B cell (primary cell): ENCODE data around the gene TENM4. TPM values are rescaled to one million over a fixed set of nuclear protein-coding genes. Genes with fewer than 3 reads are reported as not detected.

ENCODE experiments used
- ATAC-seq: fragments of 200-7000 bp; cut with Tn5 transposase; one replicate; pipeline ENCODE4 v1.10.0; 2021; ENCODE audit warnings: low read depth, mild to moderate bottlenecking, moderate number of reproducible peaks, moderate library complexity
- CTCF ChIA-PET: fragments of 350-600 bp; sonication (Branson Sonifier 250); formaldehyde crosslinking; loops from one replicate; lab custom pipeline; 2021; ENCODE audit warnings: antibody characterized with exemption, inconsistent platforms; lab: Charles Lee
- POLR2A ChIA-PET: fragments of 350-600 bp; sonication (Branson Sonifier 250); formaldehyde crosslinking; loops from one replicate; lab custom pipeline; 2021; ENCODE audit warnings: antibody characterized with exemption; lab: Charles Lee
- DNase-seq: peaks from one replicate; pipeline ENCODE4 v3.0.0; 2013
- H2AFZ ChIP-seq: 2 replicates; pipeline ENCODE4 v1.6.1; 2012; ENCODE audit warnings: mild to moderate bottlenecking, low read depth, low read length; ENCODE audit not compliant: insufficient read depth, poor library complexity, severe bottlenecking
- H3K27ac ChIP-seq, 2 donors: 1 replicate in 1 of 2; 2 replicates in 1 of 2; pipeline ENCODE4 v1.5.1; 2012 to 2013; ENCODE audit warnings: low read length in 2 of 2, mild to moderate bottlenecking in 2 of 2, moderate library complexity in 1 of 2
- H3K27me3 ChIP-seq, 4 experiments: fragments of 200-600 bp in 1 of 4; sonication (generic) in 1 of 4; replicated peaks in 1 of 4; 1 replicate in 2 of 4; 2 replicates in 2 of 4; pipeline versions ENCODE4 v1.6.1 to v1.7.0; 2013 to 2016; ENCODE audit warnings: low read length in 3 of 4, mild to moderate bottlenecking in 2 of 4, mixed read lengths in 1 of 4, moderate library complexity in 1 of 4; ENCODE audit not compliant: insufficient read depth in 4 of 4, control insufficient read depth in 3 of 4; ENCODE audit errors: control extremely low read depth in 1 of 4
- H3K36me3 ChIP-seq, 2 experiments: replicated peaks in 1 of 2; 1 replicate in 1 of 2; 2 replicates in 1 of 2; pipeline versions ENCODE4 v1.6.1 to v1.7.1; 2013; ENCODE audit warnings: low read length in 1 of 2; ENCODE audit not compliant: insufficient read depth in 2 of 2, control insufficient read depth in 1 of 2; ENCODE audit errors: control extremely low read depth in 1 of 2, extremely low read depth in 1 of 2
- H3K4me1 ChIP-seq, 2 donors: fragments of 200-600 bp in 1 of 2; sonication (generic) in 1 of 2; 1 replicate in 1 of 2; 2 replicates in 1 of 2; pipeline versions ENCODE4 v1.5.1 to v1.6.1; 2013 to 2017; ENCODE audit warnings: low read length in 2 of 2; ENCODE audit not compliant: control insufficient read depth in 2 of 2, insufficient read depth in 2 of 2
- H3K4me2 ChIP-seq: replicated peaks from 2 replicates; pipeline ENCODE3; 2012; ENCODE audit warnings: mild to moderate bottlenecking, low read depth, low read length; ENCODE audit not compliant: poor library complexity, severe bottlenecking
- H3K4me3 ChIP-seq, 5 experiments: fragments of 200-600 bp in 1 of 5; sonication (generic) in 1 of 5; 1 replicate in 3 of 5; 2 replicates in 2 of 5; pipeline versions ENCODE4 v1.5.1 to v1.7.0; 2011 to 2016; ENCODE audit warnings: low read length in 4 of 5, mild to moderate bottlenecking in 4 of 5, low read depth in 2 of 5, control low read depth in 1 of 5, moderate library complexity in 1 of 5; ENCODE audit not compliant: insufficient read depth in 1 of 5; ENCODE audit errors: control extremely low read depth in 1 of 5, extremely low read depth in 1 of 5
- H3K79me2 ChIP-seq: fragments of 200-600 bp; sonication (generic); one replicate; pipeline ENCODE4 v1.6.0; 2016; ENCODE audit warnings: low read length; ENCODE audit not compliant: control insufficient read depth, insufficient read depth
- H3K9ac ChIP-seq: fragments of 200-600 bp; sonication (generic); 2 replicates; pipeline ENCODE4 v1.6.1; 2017; ENCODE audit warnings: mild to moderate bottlenecking, low read length, moderate library complexity
- H3K9me3 ChIP-seq, 3 donors: one replicate each; pipeline versions ENCODE4 v1.6.1 to v1.7.1; 2013; ENCODE audit warnings: low read length in 2 of 3; ENCODE audit not compliant: control insufficient read depth in 2 of 3, insufficient read depth in 1 of 3; ENCODE audit errors: control extremely low read depth in 1 of 3
- H4K20me1 ChIP-seq: 2 replicates; pipeline ENCODE4 v1.6.0; 2012; ENCODE audit warnings: mild to moderate bottlenecking, low read length; ENCODE audit not compliant: insufficient read depth, control insufficient read depth, poor library complexity, severe bottlenecking
- H3K27ac Mint-ChIP-seq: one replicate; pipeline ENCODE4 v1.8.0; 2021; ENCODE audit warnings: mixed read lengths
- H3K27me3 Mint-ChIP-seq: one replicate; pipeline ENCODE4 v1.8.0; 2021; ENCODE audit warnings: mixed read lengths
- H3K4me1 Mint-ChIP-seq: one replicate; pipeline ENCODE4 v1.8.0; 2021; ENCODE audit warnings: mixed read lengths
- H3K4me3 Mint-ChIP-seq: one replicate; pipeline ENCODE4 v1.8.0; 2021; ENCODE audit warnings: mixed read lengths
- H3K9me3 Mint-ChIP-seq: one replicate; pipeline ENCODE4 v1.8.0; 2022; ENCODE audit warnings: mixed read lengths; ENCODE audit not compliant: insufficient read depth
- EZH2 ChIP-seq: IDR thresholded peaks from 2 replicates; pipeline ENCODE4 v1.6.1; 2012; ENCODE audit warnings: borderline replicate concordance, low read depth, mild to moderate bottlenecking, moderate library complexity, low read length; ENCODE audit not compliant: insufficient read depth, poor library complexity, severe bottlenecking
- WGBS: methylation state at CpG from one replicate; pipeline ENCODE4 v1.1.5; 2013; ENCODE audit warnings: missing lambda C conversion rate; ENCODE audit not compliant: insufficient coverage; 5-methylcytosine and 5-hydroxymethylcytosine counted together
- intact Hi-C: fragments of 100-400 bp; cut with micrococcal nuclease; formaldehyde crosslinking; loops from one replicate; pipeline ENCODE4 v1.10.0; 2022
- polyA plus RNA-seq: library from polyadenylated mRNA; depleted of rRNA; stranded (reverse); fragments of >200 nt; gene quantifications from 2 replicates; pipeline ENCODE4 v1.2.3, GENCODE V29; 2012
- total RNA-seq, 2 donors: library from RNA; stranded (reverse); fragments of 120-200 nt in 1 of 2; gene quantifications; 1 replicate in 1 of 2; 2 replicates in 1 of 2; pipeline versions ENCODE4 v1.2.3 to v1.2.4, GENCODE V29; 2013 to 2022
- TF ChIP-seq, protein P1 (sequence below): fragments of 200-600 bp; IDR thresholded peaks from one replicate; pipeline ENCODE4 v1.8.0; 2022; ENCODE audit warnings: antibody characterized with exemption, mild to moderate bottlenecking

TENM4 gene
- total and polyA plus RNA-seq, 2 donors (not counting 1 experiment from before 2014, with no cell fraction given), result 0.09 to 5.7 TPM

DNA sequence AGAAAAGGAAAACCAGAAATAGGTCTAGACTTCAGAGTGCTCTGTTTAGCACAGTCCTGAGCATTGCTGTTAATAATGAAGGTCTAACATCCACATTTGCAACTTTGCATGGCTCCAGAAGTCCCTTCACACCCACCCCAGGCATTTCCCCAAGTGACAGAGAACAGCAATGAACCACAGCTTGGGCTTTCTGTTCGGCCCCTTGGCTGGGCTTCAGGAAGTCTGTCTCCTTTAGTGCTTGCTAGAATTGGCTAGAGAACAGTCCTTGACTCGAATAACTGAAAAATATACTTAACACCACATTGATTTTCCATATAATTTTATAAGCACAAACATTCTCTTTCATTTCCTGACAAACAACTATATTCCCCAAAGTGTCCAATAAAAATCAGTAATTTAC is 29.3 kb upstream of the TENM4 start:
- peaks cover 0 to 3% (median 1%) of the 10 kb centered on the region in 4 experiments for H3K27me3 ChIP-seq
- no peak overlapping the region for H3K9ac ChIP-seq
- DNase-seq (no peak), ATAC-seq (no peak)
- Mint-ChIP-seq H3K27me3 (peaks cover 22% of the 10 kb centered on the region), H3K4me3 (no peak overlapping the region), H3K27ac (no peak overlapping the region), H3K9me3 (peaks cover 4% of the 10 kb centered on the region), H3K4me1 (no peaks in the 10 kb centered on the region)
- H3K4me2 ChIP-seq, result no peak overlapping the region
- TF ChIP-seq, protein P1, sequence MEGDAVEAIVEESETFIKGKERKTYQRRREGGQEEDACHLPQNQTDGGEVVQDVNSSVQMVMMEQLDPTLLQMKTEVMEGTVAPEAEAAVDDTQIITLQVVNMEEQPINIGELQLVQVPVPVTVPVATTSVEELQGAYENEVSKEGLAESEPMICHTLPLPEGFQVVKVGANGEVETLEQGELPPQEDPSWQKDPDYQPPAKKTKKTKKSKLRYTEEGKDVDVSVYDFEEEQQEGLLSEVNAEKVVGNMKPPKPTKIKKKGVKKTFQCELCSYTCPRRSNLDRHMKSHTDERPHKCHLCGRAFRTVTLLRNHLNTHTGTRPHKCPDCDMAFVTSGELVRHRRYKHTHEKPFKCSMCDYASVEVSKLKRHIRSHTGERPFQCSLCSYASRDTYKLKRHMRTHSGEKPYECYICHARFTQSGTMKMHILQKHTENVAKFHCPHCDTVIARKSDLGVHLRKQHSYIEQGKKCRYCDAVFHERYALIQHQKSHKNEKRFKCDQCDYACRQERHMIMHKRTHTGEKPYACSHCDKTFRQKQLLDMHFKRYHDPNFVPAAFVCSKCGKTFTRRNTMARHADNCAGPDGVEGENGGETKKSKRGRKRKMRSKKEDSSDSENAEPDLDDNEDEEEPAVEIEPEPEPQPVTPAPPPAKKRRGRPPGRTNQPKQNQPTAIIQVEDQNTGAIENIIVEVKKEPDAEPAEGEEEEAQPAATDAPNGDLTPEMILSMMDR, result no peak
- no peak for TF ChIP-seq EZH2
- no peaks in the 10 kb centered on the region for H3K36me3 ChIP-seq
- no peaks in the 10 kb centered on the region for H3K4me1 ChIP-seq
- H3K27ac ChIP-seq, result no peak overlapping the region
- no CpG with 5 or more reads among the region's 2 CpGs for WGBS
- H3K9me3 ChIP-seq, result no peaks in the 10 kb centered on the region
- no peak overlapping the region for H3K4me3 ChIP-seq
- H2AFZ ChIP-seq, result no peak overlapping the region
- POLR2A ChIA-PET, result no interaction called here
- intact Hi-C loops, result no loop called here
- H3K79me2 ChIP-seq, result no peaks in the 10 kb centered on the region
- CTCF ChIA-PET, result no interaction called here
- H4K20me1 ChIP-seq, result no peaks in the 10 kb centered on the region

DNA sequence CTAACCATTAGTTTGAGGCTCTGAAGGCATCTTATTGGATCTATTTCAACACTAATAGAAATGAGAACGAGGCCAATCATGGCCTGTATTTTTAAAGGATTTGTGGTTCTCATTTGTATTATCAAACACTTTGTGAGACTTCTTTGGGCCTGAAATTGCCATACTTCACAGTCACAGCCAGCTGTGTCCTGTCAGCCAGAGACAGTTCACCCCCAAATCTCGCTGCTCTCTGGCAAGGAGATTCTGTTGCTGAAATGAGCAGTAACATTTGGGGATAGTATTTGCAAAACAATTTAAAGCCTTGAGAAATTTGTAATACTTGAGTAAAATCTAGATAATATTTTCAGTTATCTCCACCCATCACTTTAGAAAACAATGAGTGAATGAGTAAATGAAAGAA is 26.9 kb upstream of the TENM4 start:
- Mint-ChIP-seq H3K4me1 (no peaks in the 10 kb centered on the region), H3K27me3 (peaks cover 18% of the 10 kb centered on the region), H3K9me3 (no peaks in the 10 kb centered on the region), H3K27ac (no peak overlapping the region), H3K4me3 (no peak overlapping the region)
- Histone ChIP-seq H3K4me2 (no peak overlapping the region), H3K9ac (no peak overlapping the region), H3K4me3 (no peak overlapping the region), H3K36me3 (no peaks in the 10 kb centered on the region), H3K27ac (no peak overlapping the region), H3K9me3 (no peaks in the 10 kb centered on the region), H2AFZ (no peak overlapping the region), H3K79me2 (no peaks in the 10 kb centered on the region), H4K20me1 (no peaks in the 10 kb centered on the region), H3K4me1 (no peaks in the 10 kb centered on the region), H3K27me3 (peaks cover 0 to 3% (median 0%) of the 10 kb centered on the region in 4 experiments)
- no peak for DNase-seq
- ChIA-PET CTCF (no interaction called here), POLR2A (no interaction called here)
- no CpG with 5 or more reads among the region's 2 CpGs for WGBS
- ATAC-seq, result no peak
- intact Hi-C loops, result no loop called here
- TF ChIP-seq EZH2, result no peak
- TF ChIP-seq, protein P1, result no peak
